SK-N-SH (cell line): ENCODE measurements around the gene ELF3.

Experiments used
- EZH2phosphoT487 ChIP-seq: fragments of 200-600 bp; sonication (generic); IDR thresholded peaks from 2 replicates; pipeline ENCODE4 v1.6.1; 2017; ENCODE audit warnings: low read depth, mixed run types, mild to moderate bottlenecking, antibody characterized with exemption, moderate library complexity, borderline replicate concordance
- FOXM1 ChIP-seq: IDR thresholded peaks from 2 replicates; pipeline ENCODE4 v1.4.0; 2012; ENCODE audit warnings: low read depth, mild to moderate bottlenecking
- POLR2AphosphoS5 ChIP-seq: IDR thresholded peaks from 2 replicates; pipeline ENCODE4 v1.6.1; 2012; ENCODE audit warnings: low read depth, low read length
- RAD21 ChIP-seq: IDR thresholded peaks from 2 replicates; pipeline ENCODE4 v1.6.1; 2012; ENCODE audit warnings: mild to moderate bottlenecking, low read length
- RFX5 ChIP-seq: IDR thresholded peaks from 2 replicates; pipeline ENCODE4 v1.6.1; 2012; ENCODE audit warnings: mild to moderate bottlenecking, improper control_type of control experiment, low read length
- RXRA ChIP-seq: IDR thresholded peaks from 2 replicates; pipeline ENCODE4 v1.4.0; 2012; ENCODE audit warnings: low read depth, mild to moderate bottlenecking, borderline replicate concordance
- SMC3 ChIP-seq: IDR thresholded peaks from 2 replicates; pipeline ENCODE4 v1.6.1; 2012; ENCODE audit warnings: low read depth, low read length, improper control_type of control experiment
- TAF1 ChIP-seq: IDR thresholded peaks from 2 replicates; pipeline ENCODE4 v1.6.1; 2012; ENCODE audit warnings: low read depth, mild to moderate bottlenecking, low read length, moderate library complexity, borderline replicate concordance
- TEAD4 ChIP-seq: IDR thresholded peaks from 2 replicates; pipeline ENCODE4 v1.4.0; 2012; ENCODE audit warnings: mild to moderate bottlenecking, borderline replicate concordance; ENCODE audit not compliant: insufficient read depth
- TF ChIP-seq, protein P1 (sequence below): IDR thresholded peaks from 2 replicates; pipeline ENCODE4 v1.6.1; 2012; ENCODE audit warnings: mild to moderate bottlenecking, low read depth, low read length, moderate library complexity
- TF ChIP-seq, protein P2 (sequence below): fragments of 200-600 bp; sonication (generic); IDR thresholded peaks from 2 replicates; pipeline ENCODE4 v1.6.1; 2017; ENCODE audit warnings: antibody characterized with exemption, mild to moderate bottlenecking, moderate library complexity
- TF ChIP-seq, protein P3 (sequence below): IDR thresholded peaks from 2 replicates; pipeline ENCODE4 v1.4.0; 2012; ENCODE audit warnings: low read depth
- TF ChIP-seq, protein P4 (sequence below): fragments of 150-350 bp; IDR thresholded peaks from 2 replicates; pipeline ENCODE4 v1.6.1; 2016; ENCODE audit warnings: mild to moderate bottlenecking, low read depth, low read length

DNA sequence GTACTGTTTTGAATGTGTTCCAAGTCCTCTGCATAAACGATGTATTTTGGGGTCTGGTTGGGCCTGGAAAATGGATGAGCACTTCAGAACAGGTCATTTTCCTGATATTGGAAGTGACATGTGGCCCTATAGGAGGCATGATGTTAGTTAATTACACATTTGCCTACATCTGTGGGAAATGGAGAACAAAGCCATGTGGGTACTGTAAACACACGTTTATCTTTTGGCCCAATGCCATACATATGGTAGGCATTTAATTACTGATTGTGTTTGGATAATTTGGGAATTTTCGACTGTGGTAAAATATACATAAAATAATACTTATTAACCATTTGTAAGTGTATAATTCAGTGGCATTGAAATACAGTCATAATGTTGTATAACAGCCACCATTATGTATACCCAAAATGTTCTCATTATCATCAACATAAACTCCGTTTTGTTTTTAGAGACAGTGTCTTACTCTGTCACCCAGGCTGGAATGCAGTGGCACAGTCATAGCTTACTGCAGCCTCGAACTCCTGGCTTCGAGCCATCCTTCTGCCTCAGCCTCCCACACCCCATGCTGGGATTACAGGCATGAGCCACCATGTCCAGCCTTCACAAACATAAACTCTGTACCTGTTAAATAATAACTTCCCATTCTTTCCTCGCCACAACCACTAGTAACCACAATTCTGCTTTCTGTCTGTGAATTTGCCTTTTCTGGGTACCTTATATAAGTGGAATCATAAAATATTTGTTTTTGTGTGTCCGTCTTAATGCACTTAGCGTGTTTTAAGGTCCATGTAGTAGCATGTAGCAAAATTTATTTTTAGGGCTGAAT lies 39.8 kb upstream of the ELF3 start:
- TF ChIP-seq, protein P1, sequence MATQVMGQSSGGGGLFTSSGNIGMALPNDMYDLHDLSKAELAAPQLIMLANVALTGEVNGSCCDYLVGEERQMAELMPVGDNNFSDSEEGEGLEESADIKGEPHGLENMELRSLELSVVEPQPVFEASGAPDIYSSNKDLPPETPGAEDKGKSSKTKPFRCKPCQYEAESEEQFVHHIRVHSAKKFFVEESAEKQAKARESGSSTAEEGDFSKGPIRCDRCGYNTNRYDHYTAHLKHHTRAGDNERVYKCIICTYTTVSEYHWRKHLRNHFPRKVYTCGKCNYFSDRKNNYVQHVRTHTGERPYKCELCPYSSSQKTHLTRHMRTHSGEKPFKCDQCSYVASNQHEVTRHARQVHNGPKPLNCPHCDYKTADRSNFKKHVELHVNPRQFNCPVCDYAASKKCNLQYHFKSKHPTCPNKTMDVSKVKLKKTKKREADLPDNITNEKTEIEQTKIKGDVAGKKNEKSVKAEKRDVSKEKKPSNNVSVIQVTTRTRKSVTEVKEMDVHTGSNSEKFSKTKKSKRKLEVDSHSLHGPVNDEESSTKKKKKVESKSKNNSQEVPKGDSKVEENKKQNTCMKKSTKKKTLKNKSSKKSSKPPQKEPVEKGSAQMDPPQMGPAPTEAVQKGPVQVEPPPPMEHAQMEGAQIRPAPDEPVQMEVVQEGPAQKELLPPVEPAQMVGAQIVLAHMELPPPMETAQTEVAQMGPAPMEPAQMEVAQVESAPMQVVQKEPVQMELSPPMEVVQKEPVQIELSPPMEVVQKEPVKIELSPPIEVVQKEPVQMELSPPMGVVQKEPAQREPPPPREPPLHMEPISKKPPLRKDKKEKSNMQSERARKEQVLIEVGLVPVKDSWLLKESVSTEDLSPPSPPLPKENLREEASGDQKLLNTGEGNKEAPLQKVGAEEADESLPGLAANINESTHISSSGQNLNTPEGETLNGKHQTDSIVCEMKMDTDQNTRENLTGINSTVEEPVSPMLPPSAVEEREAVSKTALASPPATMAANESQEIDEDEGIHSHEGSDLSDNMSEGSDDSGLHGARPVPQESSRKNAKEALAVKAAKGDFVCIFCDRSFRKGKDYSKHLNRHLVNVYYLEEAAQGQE: no peak
- TF ChIP-seq TEAD4 (no peak), EZH2phosphoT487 (no peak), POLR2AphosphoS5 (no peak), SMC3 (no peak), TAF1 (no peak), FOXM1 (no peak), RAD21 (no peak), RFX5 (no peak), RXRA (no peak)
- TF ChIP-seq, protein P2, sequence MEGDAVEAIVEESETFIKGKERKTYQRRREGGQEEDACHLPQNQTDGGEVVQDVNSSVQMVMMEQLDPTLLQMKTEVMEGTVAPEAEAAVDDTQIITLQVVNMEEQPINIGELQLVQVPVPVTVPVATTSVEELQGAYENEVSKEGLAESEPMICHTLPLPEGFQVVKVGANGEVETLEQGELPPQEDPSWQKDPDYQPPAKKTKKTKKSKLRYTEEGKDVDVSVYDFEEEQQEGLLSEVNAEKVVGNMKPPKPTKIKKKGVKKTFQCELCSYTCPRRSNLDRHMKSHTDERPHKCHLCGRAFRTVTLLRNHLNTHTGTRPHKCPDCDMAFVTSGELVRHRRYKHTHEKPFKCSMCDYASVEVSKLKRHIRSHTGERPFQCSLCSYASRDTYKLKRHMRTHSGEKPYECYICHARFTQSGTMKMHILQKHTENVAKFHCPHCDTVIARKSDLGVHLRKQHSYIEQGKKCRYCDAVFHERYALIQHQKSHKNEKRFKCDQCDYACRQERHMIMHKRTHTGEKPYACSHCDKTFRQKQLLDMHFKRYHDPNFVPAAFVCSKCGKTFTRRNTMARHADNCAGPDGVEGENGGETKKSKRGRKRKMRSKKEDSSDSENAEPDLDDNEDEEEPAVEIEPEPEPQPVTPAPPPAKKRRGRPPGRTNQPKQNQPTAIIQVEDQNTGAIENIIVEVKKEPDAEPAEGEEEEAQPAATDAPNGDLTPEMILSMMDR: no peak
- TF ChIP-seq, protein P3, sequence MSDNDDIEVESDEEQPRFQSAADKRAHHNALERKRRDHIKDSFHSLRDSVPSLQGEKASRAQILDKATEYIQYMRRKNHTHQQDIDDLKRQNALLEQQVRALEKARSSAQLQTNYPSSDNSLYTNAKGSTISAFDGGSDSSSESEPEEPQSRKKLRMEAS: no peak
- TF ChIP-seq, protein P4, sequence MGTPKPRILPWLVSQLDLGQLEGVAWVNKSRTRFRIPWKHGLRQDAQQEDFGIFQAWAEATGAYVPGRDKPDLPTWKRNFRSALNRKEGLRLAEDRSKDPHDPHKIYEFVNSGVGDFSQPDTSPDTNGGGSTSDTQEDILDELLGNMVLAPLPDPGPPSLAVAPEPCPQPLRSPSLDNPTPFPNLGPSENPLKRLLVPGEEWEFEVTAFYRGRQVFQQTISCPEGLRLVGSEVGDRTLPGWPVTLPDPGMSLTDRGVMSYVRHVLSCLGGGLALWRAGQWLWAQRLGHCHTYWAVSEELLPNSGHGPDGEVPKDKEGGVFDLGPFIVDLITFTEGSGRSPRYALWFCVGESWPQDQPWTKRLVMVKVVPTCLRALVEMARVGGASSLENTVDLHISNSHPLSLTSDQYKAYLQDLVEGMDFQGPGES: no peak
